ENCODE measurements around the gene LCNL1.

LCNL1 gene

GRCh38 chr9:137029058-137029936 lies 46.5 kb downstream of the LCNL1 start:
- Histone ChIP-seq H3K4me1 (ENCODE audit: low read depth, poor library complexity, severe bottlenecking) (peaks cover 31% of the 10 kb centered on the region), H3K27ac (no peak overlapping the region), H3K4me3 (IDR thresholded peaks at IDR 0.05; ENCODE audit: insufficient read depth, low read depth, low read length) (no peak overlapping the region), H2AFZ (ENCODE audit: low read depth) (peak overlapping the region; percentile 91), H3K27me3 (ENCODE audit: insufficient read depth, low read depth) (peaks cover 8% of the 10 kb centered on the region; the same call in 1 of the 2 replicates), H3K9ac (peak overlapping the region; percentile 54; the same call in 1 of the 2 replicates), H3K36me3 (ENCODE audit: insufficient read depth) (no peaks in the 10 kb centered on the region), H4K20me1 (ENCODE audit: insufficient read depth) (no peaks in the 10 kb centered on the region), H3K79me2 (ENCODE audit: insufficient read depth, low read depth) (no peaks in the 10 kb centered on the region), H3K4me2 (peak overlapping the region; percentile 88)
- TF ChIP-seq CTCF (conservative IDR thresholded peaks at IDR 0.05; ENCODE audit: low read depth, low read length), result peak; percentile 85

GRCh38 chr9:137030006-137030405 lies 47.2 kb downstream of the LCNL1 start:
- Histone ChIP-seq H3K4me2 (no peak overlapping the region; the same call in 1 of the 2 replicates), H3K79me2 (ENCODE audit: insufficient read depth, low read depth) (no peaks in the 10 kb centered on the region), H3K4me1 (ENCODE audit: low read depth, poor library complexity, severe bottlenecking) (peaks cover 38% of the 10 kb centered on the region), H3K27ac (no peak overlapping the region), H4K20me1 (ENCODE audit: insufficient read depth) (no peaks in the 10 kb centered on the region), H3K9ac (no peak overlapping the region), H3K4me3 (IDR thresholded peaks at IDR 0.05; ENCODE audit: insufficient read depth, low read depth, low read length) (no peak overlapping the region), H3K27me3 (ENCODE audit: insufficient read depth, low read depth) (peaks cover 8% of the 10 kb centered on the region; the same call in 1 of the 2 replicates), H2AFZ (ENCODE audit: low read depth) (no peak overlapping the region), H3K36me3 (ENCODE audit: insufficient read depth) (no peaks in the 10 kb centered on the region)
- TF ChIP-seq CTCF (conservative IDR thresholded peaks at IDR 0.05; ENCODE audit: low read depth, low read length), result no peak

GRCh38 chr9:137030538-137031527 lies 48.0 kb downstream of the LCNL1 start:
- H3K27ac ChIP-seq, result no peak overlapping the region
- peaks cover 44% of the 10 kb centered on the region for H3K4me1 ChIP-seq (ENCODE audit: low read depth, poor library complexity, severe bottlenecking)
- H3K4me2 ChIP-seq, result peak overlapping the region; percentile 29; the same call in 1 of the 2 replicates
- H3K36me3 ChIP-seq (ENCODE audit: insufficient read depth), result no peaks in the 10 kb centered on the region
- no peak overlapping the region for H3K9ac ChIP-seq
- H4K20me1 ChIP-seq (ENCODE audit: insufficient read depth), result no peaks in the 10 kb centered on the region
- no peak for TF ChIP-seq CTCF (conservative IDR thresholded peaks at IDR 0.05; ENCODE audit: low read depth, low read length)
- H2AFZ ChIP-seq (ENCODE audit: low read depth), result no peak overlapping the region
- H3K79me2 ChIP-seq (ENCODE audit: insufficient read depth, low read depth), result no peaks in the 10 kb centered on the region
- H3K4me3 ChIP-seq (IDR thresholded peaks at IDR 0.05; ENCODE audit: insufficient read depth, low read depth, low read length), result no peak overlapping the region
- H3K27me3 ChIP-seq (ENCODE audit: insufficient read depth, low read depth), result peaks cover 8% of the 10 kb centered on the region; the same call in 1 of the 2 replicates

GRCh38 chr9:137031904-137032640 lies 49.3 kb downstream of the LCNL1 start, which contains the start of gene FUT7:
TSS of gene FUT7 (minus strand) at chr9:137032088. CDS start at chr9:137031991, 97 bp downstream.
- no peak within 1 kb of the TSS for H3K4me3 ChIP-seq (IDR thresholded peaks at IDR 0.05; ENCODE audit: insufficient read depth, low read depth, low read length)
- no peaks in the 10 kb centered on the region for H3K36me3 ChIP-seq (ENCODE audit: insufficient read depth)
- H3K4me1 ChIP-seq (ENCODE audit: low read depth, poor library complexity, severe bottlenecking), result peaks cover 44% of the 10 kb centered on the region
- TF ChIP-seq CTCF (conservative IDR thresholded peaks at IDR 0.05; ENCODE audit: low read depth, low read length), result no peak
- H3K27me3 ChIP-seq (ENCODE audit: insufficient read depth, low read depth), result peaks cover 13% of the 10 kb centered on the region; the same call in 1 of the 2 replicates
- H3K27ac ChIP-seq, result no peak within 1 kb of the TSS
- no peaks in the 10 kb centered on the region for H4K20me1 ChIP-seq (ENCODE audit: insufficient read depth)
- no peak within 1 kb of the TSS for H2AFZ ChIP-seq (ENCODE audit: low read depth)
- no peak within 1 kb of the TSS for H3K9ac ChIP-seq
- H3K79me2 ChIP-seq (ENCODE audit: insufficient read depth, low read depth), result no peaks in the 10 kb centered on the region
- no peak within 1 kb of the TSS; the same call in 1 of the 2 replicates for H3K4me2 ChIP-seq
